ENCODE data around the gene ITPR2. TPM values are rescaled to one million over a fixed set of nuclear protein-coding genes. Genes with fewer than 3 reads are reported as not detected.

Gene ITPR2
- total RNA-seq, 4 donors from 2014 or later, result 32.6 to 49.8 (median 39.9) TPM

GRCh38 chr12:26822026-26822425 is 11.0 kb downstream of the ITPR2 start:
- H3K36me3 ChIP-seq, result no peaks in the 10 kb centered on the region
- no peak for DNase-seq (ENCODE audit: low spot score in 2 of 2)
- H3K4me3 ChIP-seq, result no peak overlapping the region
- no peaks in the 10 kb centered on the region for H3K27me3 ChIP-seq
- TF ChIP-seq POLR2A (IDR thresholded peaks at IDR 0.05), result no peak
- no peak for TF ChIP-seq CTCF (IDR thresholded peaks at IDR 0.05)
- no peak for TF ChIP-seq EP300 (IDR thresholded peaks at IDR 0.05)
- H3K27ac ChIP-seq, result no peak overlapping the region
- peaks cover 0 to 11% (median 0%) of the 10 kb centered on the region in 4 donors for H3K4me1 ChIP-seq
- 76 to 79% methylated on average over 2 of the region's 2 CpGs for WGBS, 2 donors
- H3K9me3 ChIP-seq, result no peaks in the 10 kb centered on the region

GRCh38 chr12:26821212-26821701 is 11.7 kb downstream of the ITPR2 start:
- Histone ChIP-seq H3K36me3 (no peaks in the 10 kb centered on the region), H3K27me3 (no peaks in the 10 kb centered on the region), H3K4me3 (no peak overlapping the region), H3K9me3 (no peaks in the 10 kb centered on the region), H3K4me1 (peaks cover 0 to 11% (median 0%) of the 10 kb centered on the region in 4 donors), H3K27ac (peak overlapping the region in 1 of 4 donors; percentile 22)
- WGBS, 2 donors, result 50 to 60% methylated on average over 4 of the region's 4 CpGs
- TF ChIP-seq EP300 (IDR thresholded peaks at IDR 0.05), result no peak
- TF ChIP-seq POLR2A (IDR thresholded peaks at IDR 0.05), result no peak
- no peak for TF ChIP-seq CTCF (IDR thresholded peaks at IDR 0.05)
- no peak for DNase-seq (ENCODE audit: low spot score in 2 of 2)

- no peak for DNase-seq (ENCODE audit: low spot score in 2 of 2)
- Histone ChIP-seq H3K27me3 (no peaks in the 10 kb centered on the region), H3K27ac (no peak overlapping the region), H3K4me1 (peaks cover 0 to 11% (median 0%) of the 10 kb centered on the region in 4 donors), H3K4me3 (no peak overlapping the region), H3K9me3 (no peaks in the 10 kb centered on the region), H3K36me3 (no peaks in the 10 kb centered on the region)
- 85 to 87% methylated on average over 2 of the region's 2 CpGs for WGBS, 2 donors
- TF ChIP-seq EP300 (IDR thresholded peaks at IDR 0.05) (no peak), POLR2A (IDR thresholded peaks at IDR 0.05) (no peak), CTCF (IDR thresholded peaks at IDR 0.05) (no peak)
These were observed 14.4 kb downstream of the ITPR2 start for GRCh38 chr12:26818636-26819035.

GRCh38 chr12:26818201-26818600 is 14.8 kb downstream of the ITPR2 start:
- DNase-seq (ENCODE audit: low spot score in 2 of 2), result no peak
- Histone ChIP-seq H3K27me3 (no peaks in the 10 kb centered on the region), H3K36me3 (no peaks in the 10 kb centered on the region), H3K9me3 (no peaks in the 10 kb centered on the region), H3K4me1 (peaks cover 0 to 11% (median 0%) of the 10 kb centered on the region in 4 donors), H3K4me3 (no peak overlapping the region), H3K27ac (no peak overlapping the region)
- 71 to 77% methylated on average over 3 of the region's 3 CpGs for WGBS, 2 donors
- TF ChIP-seq CTCF (IDR thresholded peaks at IDR 0.05) (no peak), POLR2A (IDR thresholded peaks at IDR 0.05) (no peak), EP300 (IDR thresholded peaks at IDR 0.05) (no peak)

GRCh38 chr12:26817183-26817591 is 15.8 kb downstream of the ITPR2 start:
- Histone ChIP-seq H3K4me1 (peaks cover 0 to 11% (median 0%) of the 10 kb centered on the region in 4 donors), H3K27me3 (no peaks in the 10 kb centered on the region), H3K36me3 (no peaks in the 10 kb centered on the region), H3K9me3 (no peaks in the 10 kb centered on the region), H3K27ac (peak overlapping the region in 1 of 4 donors; percentile 38), H3K4me3 (no peak overlapping the region)
- 51 to 59% methylated on average over 4 of the region's 4 CpGs for WGBS, 2 donors
- DNase-seq (ENCODE audit: low spot score in 2 of 2), result no peak
- TF ChIP-seq CTCF (IDR thresholded peaks at IDR 0.05), result no peak
- TF ChIP-seq EP300 (IDR thresholded peaks at IDR 0.05), result no peak
- no peak for TF ChIP-seq POLR2A (IDR thresholded peaks at IDR 0.05)

Measured in tibial nerve (tissue), 4 donors.